ENCODE measurements around the gene ESR1. TPM values are rescaled to one million over a fixed set of nuclear protein-coding genes. Genes with fewer than 3 reads are reported as not detected.

ESR1 gene
- total and polyA plus RNA-seq, 2 donors (not counting 3 experiments of a cell fraction or from before 2014, with no cell fraction given), result 0.01 TPM; not detected in 1

DNA sequence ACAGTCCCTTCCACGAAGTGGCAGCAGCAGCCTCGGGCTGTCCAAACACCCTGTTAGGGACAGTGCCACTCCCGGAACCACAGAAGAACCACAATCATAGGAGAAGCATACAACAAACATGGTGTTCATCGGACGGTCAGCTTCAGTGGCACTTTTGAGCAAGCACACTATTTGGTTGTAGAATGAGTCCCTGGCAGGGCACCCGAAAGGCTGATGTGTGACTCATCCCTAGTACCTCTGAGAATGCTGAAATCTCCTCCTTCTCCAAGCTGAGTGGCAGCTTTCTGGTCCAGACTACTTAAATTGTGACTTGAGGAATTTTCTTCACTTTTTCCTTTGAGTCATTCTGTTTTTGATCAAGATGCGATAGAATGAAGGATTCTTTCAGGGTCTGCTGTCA, 282.5 kb downstream of the ESR1 start:
- FAIRE-seq (peak; percentile 80), DNase-seq (ENCODE audit: low read depth, low spot score) (no peak)
- no peaks in the 10 kb centered on the region for H3K9me1 ChIP-seq (replicated peaks; ENCODE audit: control insufficient read depth, extremely low read depth, insufficient read depth, low read length)
- no TSS peak for BruUV-seq (replicated peaks)
- H3K79me2 ChIP-seq (ENCODE audit: control insufficient read depth, insufficient read depth, low read length), result no peaks in the 10 kb centered on the region
- TF ChIP-seq GATA2 (IDR thresholded peaks at IDR 0.05; ENCODE audit: insufficient read depth, insufficient read length, low read depth, low read length), result peak; percentile 67
- no peak for TF ChIP-seq POLR2A (IDR thresholded peaks at IDR 0.05; ENCODE audit: low read depth, low read length)
- TF ChIP-seq JUN (IDR thresholded peaks at IDR 0.05; ENCODE audit: borderline replicate concordance, insufficient read depth, insufficient read length, low read depth), result peak; percentile 11
- TF ChIP-seq, protein P1, sequence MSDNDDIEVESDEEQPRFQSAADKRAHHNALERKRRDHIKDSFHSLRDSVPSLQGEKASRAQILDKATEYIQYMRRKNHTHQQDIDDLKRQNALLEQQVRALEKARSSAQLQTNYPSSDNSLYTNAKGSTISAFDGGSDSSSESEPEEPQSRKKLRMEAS (IDR thresholded peaks at IDR 0.05; ENCODE audit: insufficient read depth, insufficient read length), result no peak
- TF ChIP-seq EZH2 (IDR thresholded peaks at IDR 0.05; ENCODE audit: borderline replicate concordance, low read depth, low read length, severe bottlenecking), result no peak
- TF ChIP-seq, protein P2, sequence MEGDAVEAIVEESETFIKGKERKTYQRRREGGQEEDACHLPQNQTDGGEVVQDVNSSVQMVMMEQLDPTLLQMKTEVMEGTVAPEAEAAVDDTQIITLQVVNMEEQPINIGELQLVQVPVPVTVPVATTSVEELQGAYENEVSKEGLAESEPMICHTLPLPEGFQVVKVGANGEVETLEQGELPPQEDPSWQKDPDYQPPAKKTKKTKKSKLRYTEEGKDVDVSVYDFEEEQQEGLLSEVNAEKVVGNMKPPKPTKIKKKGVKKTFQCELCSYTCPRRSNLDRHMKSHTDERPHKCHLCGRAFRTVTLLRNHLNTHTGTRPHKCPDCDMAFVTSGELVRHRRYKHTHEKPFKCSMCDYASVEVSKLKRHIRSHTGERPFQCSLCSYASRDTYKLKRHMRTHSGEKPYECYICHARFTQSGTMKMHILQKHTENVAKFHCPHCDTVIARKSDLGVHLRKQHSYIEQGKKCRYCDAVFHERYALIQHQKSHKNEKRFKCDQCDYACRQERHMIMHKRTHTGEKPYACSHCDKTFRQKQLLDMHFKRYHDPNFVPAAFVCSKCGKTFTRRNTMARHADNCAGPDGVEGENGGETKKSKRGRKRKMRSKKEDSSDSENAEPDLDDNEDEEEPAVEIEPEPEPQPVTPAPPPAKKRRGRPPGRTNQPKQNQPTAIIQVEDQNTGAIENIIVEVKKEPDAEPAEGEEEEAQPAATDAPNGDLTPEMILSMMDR (IDR thresholded peaks at IDR 0.05; ENCODE audit: extremely low read depth in 1 of 2, insufficient read depth in 1 of 2, low read depth in 1 of 2, low read length in 2 of 2), result no peak
- TF ChIP-seq MYC (IDR thresholded peaks at IDR 0.05; ENCODE audit: low read depth, low read length), result no peak
- TF ChIP-seq FOS (IDR thresholded peaks at IDR 0.05; ENCODE audit: borderline replicate concordance, insufficient read depth, low read length), result peak; percentile 50
- no peak for TF ChIP-seq POLR2AphosphoS5 (IDR thresholded peaks at IDR 0.05; ENCODE audit: insufficient read depth, low read depth, low read length)
- H3K36me3 ChIP-seq (ENCODE audit: control insufficient read depth in 2 of 2, extremely low read depth in 1 of 2, insufficient read depth in 2 of 2, low read length in 2 of 2), result no peaks in the 10 kb centered on the region
- no peaks in the 10 kb centered on the region for H3K27me3 ChIP-seq (ENCODE audit: control insufficient read depth in 2 of 2, insufficient read depth in 2 of 2, low read length in 2 of 2)
- H3K9ac ChIP-seq (replicated peaks; ENCODE audit: extremely low read depth, insufficient read depth, low read length), result no peak overlapping the region
- H3K27ac ChIP-seq (ENCODE audit: insufficient read depth, low read depth, low read length), result no peak overlapping the region
- ChIA-PET POLR2A (no interaction called here), CTCF (no interaction called here)
- H3K4me3 ChIP-seq (replicated peaks in 1 of 3; ENCODE audit: insufficient read depth in 1 of 3, low read depth in 1 of 3, low read length in 3 of 3), result no peak overlapping the region
- H3K9me3 ChIP-seq (replicated peaks; ENCODE audit: control insufficient read depth, insufficient read depth, low read length), result no peaks in the 10 kb centered on the region
- H4K20me1 ChIP-seq (replicated peaks; ENCODE audit: control insufficient read depth, extremely low read depth, insufficient read depth, low read length), result no peaks in the 10 kb centered on the region
- intact Hi-C loops (cut with micrococcal nuclease), result no loop called here
- no peak overlapping the region for H2AFZ ChIP-seq (ENCODE audit: low read depth, low read length)
- dilution Hi-C loops (cut with MboI; ENCODE audit: extremely low pct_ligation_motif_present, low sequenced_read_pairs), result no loop called here
- H3K4me1 ChIP-seq (ENCODE audit: control insufficient read depth, extremely low read depth, insufficient read depth, low read length), result peaks cover 27% of the 10 kb centered on the region
- no peak overlapping the region for H3K4me2 ChIP-seq (ENCODE audit: insufficient read depth, low read length)
